SK-N-SH treated with all-trans-retinoic acid at 6 μM for 48 hours (cell line): Measurements from ENCODE around the gene SPDL1.

ENCODE experiments used
- CREB5 ChIP-seq: fragments of 250-450 bp; sonication (Bioruptor Pico); IDR thresholded peaks from 2 replicates; pipeline ENCODE4 v1.5.1; 2020; ENCODE audit warnings: low read depth, mild to moderate bottlenecking, moderate library complexity
- CSDC2 ChIP-seq: fragments of 250-450 bp; sonication (Bioruptor Pico); IDR thresholded peaks from 2 replicates; pipeline ENCODE4 v1.5.0; 2020; ENCODE audit warnings: mild to moderate bottlenecking, moderate library complexity
- CSRNP3 ChIP-seq: fragments of 250-450 bp; sonication (Bioruptor Pico); IDR thresholded peaks from 2 replicates; pipeline ENCODE4 v1.5.1; 2021; ENCODE audit warnings: mild to moderate bottlenecking, moderate library complexity
- ESRRG ChIP-seq: fragments of 250-450 bp; sonication (Bioruptor Pico); IDR thresholded peaks from 2 replicates; pipeline ENCODE4 v1.6.1; 2021; ENCODE audit warnings: mild to moderate bottlenecking
- ISL1 ChIP-seq: fragments of 250-450 bp; sonication (Bioruptor Pico); IDR thresholded peaks from 2 replicates; pipeline ENCODE4 v2.1.2; 2022; ENCODE audit warnings: mild to moderate bottlenecking, moderate library complexity
- PATZ1 ChIP-seq: fragments of 250-450 bp; sonication (Bioruptor Pico); IDR thresholded peaks from 2 replicates; pipeline ENCODE4 v1.8.0; 2020; ENCODE audit warnings: mild to moderate bottlenecking, moderate library complexity, borderline replicate concordance
- PPARA ChIP-seq: fragments of 250-450 bp; sonication (Bioruptor Pico); IDR thresholded peaks from 2 replicates; pipeline ENCODE4 v1.5.0; 2020; ENCODE audit warnings: mild to moderate bottlenecking, borderline replicate concordance
- RARB ChIP-seq: fragments of 250-450 bp; sonication (Bioruptor Pico); IDR thresholded peaks from 2 replicates; pipeline ENCODE4 v1.8.0; 2021; ENCODE audit warnings: mild to moderate bottlenecking, moderate library complexity
- ZFP3 ChIP-seq: fragments of 250-450 bp; sonication (Bioruptor Pico); IDR thresholded peaks from 2 replicates; pipeline ENCODE4 v1.5.0; 2020; ENCODE audit warnings: mild to moderate bottlenecking, moderate library complexity
- ZFP30 ChIP-seq: fragments of 450-650 bp; formaldehyde crosslinking; IDR thresholded peaks from 2 replicates; pipeline ENCODE4 v1.5.0; 2022; ENCODE audit warnings: mild to moderate bottlenecking, moderate library complexity

GRCh38 chr5:169652057-169652456 lies 68.5 kb downstream of the SPDL1 start:
- TF ChIP-seq CREB5 (CRISPR knock-in tag), result no peak
- no peak for TF ChIP-seq CSRNP3 (CRISPR knock-in tag)
- TF ChIP-seq RARB (CRISPR knock-in tag), result no peak
- no peak for TF ChIP-seq PATZ1
- no peak for TF ChIP-seq ESRRG (CRISPR knock-in tag)
- no peak for TF ChIP-seq ZFP3 (CRISPR knock-in tag)
- no peak for TF ChIP-seq PPARA (CRISPR knock-in tag)
- no peak for TF ChIP-seq ISL1 (CRISPR knock-in tag)
- TF ChIP-seq CSDC2 (CRISPR knock-in tag), result no peak
- no peak for TF ChIP-seq ZFP30
